Activated T-cell treated with anti-CD3 and anti-CD28 coated beads, Interleukin-2, amount 50 U/mL, for 48 hours (primary cell): Measurements from ENCODE around the gene SEPTIN1.
"Not testable (repeated sequence)": the region's sequence is repeated elsewhere in the genome, so short reads cannot be mapped to it uniquely, and the experiment has no call there.

ENCODE experiments used
- DNase-seq, 2 experiments: peaks; one replicate each; pipeline ENCODE4 v3.0.0-alpha.2; 2020

SEPTIN1 gene

DNA sequence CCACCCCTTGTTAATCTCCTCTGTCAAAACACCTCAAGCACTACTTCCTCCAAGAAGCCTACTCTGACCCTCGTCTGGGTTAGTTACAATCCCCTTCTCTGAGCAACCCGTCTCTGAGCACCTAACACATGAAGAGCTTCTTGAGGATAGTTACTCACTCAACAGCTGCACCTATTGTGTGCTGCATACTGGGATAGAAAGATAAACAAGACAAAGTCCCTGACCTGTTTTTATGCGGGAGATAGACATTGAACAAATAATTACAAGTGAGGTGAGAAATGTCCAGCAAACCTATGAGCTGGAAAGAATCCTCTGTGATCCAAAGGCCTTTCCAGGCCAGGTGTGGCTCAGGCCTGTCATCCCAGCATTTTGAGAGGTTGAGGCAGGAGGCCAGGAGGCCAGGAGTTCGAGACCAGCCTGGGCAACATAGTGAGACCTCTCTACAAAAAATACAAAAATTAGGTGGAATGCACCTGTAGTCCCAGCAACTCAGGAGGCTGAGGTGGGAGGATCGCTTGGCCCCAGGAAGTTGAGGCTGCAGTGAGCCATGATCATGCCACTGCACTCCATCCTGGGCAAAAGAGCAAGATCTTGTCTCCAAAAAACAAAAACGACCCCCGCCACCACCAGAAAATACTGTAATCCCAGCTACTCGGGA is 19.5 kb upstream of the SEPTIN1 start:
- no peak for DNase-seq

DNA sequence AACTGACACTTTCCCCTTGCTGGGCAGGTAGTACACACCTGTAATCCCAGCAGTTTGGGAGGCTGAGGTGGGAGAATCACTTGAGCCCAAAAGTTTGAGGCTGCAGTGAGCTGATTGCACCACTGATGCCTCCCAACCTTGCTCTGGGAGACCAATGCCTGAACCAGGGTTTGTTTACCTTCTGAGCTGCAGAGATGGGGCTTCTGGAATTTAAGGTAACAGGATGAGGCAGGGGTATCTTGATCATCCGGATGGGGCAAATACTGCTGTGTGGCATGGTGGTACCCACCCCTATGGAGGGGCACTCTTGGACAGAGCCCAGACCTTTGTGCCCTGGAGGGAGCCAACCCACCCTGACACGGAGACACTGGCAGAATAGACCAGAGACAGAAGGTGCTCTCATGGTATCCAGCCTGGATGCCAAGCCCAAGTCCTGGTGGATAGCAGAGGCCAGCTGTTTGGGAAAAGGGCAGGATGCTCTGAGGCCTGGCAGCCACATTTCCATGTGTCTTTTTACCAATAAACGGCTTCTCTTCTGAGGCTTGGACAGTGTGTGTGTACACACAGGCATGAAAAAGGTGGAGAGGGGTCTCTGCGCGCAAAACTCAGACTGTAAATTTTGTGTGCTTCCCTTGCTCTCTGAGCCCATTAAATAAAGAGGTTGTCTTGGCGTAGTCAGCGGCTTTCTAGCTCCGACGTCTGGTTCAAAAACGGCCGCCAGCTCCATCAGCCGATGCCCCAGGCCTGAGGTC is 17.2 kb upstream of the SEPTIN1 start:
- no peak for DNase-seq

DNA sequence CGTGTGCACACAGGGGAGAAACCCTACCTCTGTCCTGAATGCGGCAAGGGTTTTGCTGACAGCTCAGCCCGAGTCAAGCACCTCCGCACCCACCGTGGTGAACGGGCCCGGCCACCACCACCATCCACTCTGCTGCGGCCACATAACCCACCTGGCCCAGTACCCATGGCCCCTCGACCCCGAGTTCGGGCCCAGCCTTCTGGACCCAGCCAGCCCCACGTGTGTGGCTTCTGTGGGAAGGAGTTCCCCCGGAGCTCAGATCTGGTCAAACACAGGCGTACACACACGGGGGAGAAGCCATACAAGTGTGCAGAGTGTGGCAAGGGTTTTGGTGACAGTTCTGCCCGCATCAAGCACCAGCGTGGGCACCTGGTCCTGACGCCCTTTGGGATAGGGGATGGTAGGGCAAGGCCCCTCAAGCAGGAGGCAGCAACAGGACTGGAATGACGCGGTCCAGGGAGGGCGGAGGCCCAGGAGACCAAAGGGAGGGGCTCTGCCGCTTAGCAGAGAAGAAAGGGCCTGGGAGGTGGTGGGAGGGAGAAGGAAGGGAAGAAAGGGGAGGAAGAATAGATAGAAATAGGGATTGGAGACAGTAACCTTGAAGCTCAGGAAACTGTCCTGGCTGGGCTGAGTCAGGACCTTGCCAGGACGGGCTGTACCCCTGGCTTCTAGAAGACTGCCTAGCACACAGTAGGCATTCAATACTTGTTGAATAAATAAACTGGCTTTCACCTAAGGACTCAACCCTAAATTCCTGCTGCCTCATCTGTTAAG is 16.5 kb upstream of the SEPTIN1 start:
- DNase-seq = no peak

DNA sequence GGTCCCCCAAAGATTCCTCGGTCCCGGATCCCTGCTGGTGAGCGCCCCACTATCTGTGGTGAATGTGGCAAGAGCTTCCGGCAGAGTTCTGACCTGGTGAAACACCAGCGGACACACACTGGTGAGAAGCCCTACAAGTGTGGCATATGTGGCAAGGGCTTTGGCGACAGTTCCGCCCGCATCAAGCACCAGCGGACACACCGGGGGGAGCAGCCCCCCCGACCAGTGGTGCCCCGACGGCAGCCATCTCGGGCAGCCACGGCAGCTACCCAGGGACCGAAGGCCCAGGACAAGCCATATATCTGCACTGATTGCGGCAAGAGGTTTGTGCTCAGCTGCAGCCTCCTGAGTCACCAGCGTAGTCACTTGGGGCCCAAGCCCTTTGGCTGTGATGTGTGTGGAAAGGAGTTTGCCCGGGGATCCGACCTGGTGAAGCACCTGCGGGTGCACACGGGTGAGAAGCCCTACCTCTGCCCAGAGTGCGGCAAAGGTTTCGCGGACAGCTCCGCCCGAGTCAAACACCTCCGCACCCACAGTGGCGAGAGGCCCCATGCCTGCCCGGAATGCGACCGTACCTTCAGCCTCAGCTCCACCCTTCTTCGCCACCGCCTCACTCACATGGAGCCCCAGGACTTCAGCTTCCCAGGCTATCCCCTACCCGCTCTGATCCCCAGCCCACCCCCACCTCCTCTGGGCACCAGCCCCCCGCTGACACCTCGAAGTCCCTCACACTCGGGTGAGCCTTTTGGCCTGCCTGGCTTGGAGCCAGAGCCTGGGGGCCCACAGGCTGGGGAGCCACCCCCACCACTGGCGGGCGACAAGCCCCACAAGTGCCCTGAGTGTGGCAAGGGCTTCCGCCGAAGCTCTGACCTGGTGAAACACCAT is 15.7 kb upstream of the SEPTIN1 start:
- no peak for DNase-seq

DNA sequence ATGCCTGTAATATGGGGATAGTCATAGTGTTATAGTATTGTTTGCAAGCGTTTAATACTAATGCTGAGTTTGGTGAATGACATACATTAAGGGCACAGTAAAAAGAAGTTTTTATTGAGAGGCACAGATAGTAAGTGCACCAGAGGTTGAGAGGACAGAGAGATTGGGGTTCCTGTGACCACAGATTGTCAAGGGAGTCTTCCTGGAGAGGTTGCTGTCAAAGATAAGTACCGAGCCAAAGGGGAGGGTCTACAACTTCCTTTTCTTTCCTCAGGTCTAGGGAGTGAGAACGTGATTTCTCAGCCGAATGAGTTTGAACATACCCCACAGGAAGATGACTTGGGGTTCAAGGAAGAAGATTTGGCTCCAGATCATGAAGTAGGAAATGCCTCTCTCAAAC is 14.7 kb upstream of the SEPTIN1 start:
- DNase-seq = no peak

DNA sequence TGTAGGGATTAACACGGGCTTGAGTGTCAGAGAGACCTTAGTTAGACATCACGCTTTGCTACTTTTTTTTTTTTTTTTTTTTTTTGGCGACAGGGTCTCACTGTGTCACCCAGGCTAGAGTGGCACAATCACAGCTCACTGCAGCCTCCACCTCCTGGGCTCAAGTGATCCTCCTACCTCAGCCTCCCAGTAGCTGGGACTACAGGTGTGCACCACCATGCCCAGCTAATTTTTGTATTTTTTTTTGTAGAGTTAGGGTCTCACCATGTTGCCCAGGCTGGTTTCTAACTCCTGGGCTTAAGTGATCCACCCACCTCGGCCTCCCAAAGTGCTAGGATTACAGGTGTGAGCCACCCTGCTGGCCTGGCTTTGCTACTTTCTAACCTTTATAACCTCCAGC is 14.3 kb upstream of the SEPTIN1 start:
- not testable (repeated sequence) for DNase-seq

DNA sequence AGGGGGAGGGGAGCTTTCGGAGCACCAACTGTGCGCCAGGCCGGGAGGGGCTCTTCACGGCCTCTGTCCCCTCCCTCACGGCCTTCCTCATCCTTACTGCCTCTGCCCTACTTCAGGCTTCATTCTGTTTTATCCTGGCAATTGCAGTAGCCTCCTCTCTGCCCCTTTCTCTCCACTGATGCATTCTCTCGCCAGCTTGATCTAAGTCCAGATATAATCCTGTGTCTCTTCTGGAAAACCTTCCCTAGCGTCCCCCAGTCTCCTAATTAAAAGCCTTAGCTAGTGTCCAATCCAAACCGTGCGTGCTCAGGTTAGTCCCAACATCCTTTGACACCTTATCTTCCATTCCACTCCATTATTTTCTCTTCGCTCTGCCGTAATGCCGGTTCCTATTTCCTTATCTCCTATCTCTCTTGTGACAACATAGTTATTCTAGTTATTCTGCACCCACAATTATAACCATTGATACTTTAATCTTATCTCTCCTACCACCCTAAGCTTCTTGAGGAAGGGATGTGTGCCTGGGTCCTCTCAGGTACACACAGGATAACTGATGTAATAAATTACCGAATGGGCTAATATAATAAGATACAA is 13.7 kb upstream of the SEPTIN1 start:
- DNase-seq = no peak

DNA sequence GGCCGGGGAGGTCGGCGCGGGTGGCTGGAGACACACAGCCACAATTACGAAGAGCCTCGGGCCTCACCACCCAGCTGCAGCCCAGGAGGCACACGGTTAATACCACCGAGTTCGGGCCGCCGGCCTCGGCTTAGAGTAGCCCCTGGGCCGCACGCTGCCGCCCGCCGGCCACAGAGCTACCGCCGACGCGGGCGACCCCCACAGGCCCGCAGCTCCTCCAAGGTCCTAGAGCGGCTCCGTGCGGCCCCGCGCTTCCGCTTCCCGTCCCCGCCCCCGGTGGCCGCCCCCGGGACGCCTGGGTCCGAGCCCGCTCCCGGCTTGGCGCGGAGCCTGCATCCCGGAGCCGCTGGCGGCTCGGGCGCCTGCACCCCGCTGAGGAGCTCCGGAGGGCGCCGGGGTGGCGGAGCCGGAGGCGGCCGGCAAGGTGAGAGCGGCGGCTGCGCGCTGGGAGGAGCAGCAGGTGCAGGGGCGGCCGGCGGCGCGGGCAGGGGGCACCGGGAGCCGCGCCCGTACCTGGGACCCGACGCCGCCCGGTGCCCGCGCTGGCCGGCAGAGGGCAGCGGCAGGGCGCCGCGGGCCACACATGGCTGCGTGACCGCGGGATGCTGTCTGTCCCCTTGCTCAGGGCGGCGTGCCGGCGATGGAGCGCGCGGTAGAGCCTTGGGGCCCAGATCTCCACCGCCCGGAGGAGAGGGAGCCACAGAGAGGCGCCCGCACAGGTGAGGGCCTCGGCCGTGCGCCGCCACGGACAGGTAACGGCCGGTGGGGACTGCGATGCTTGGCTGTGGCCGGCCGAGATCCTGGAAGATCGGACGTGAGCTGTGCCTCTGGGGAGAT is 13.0 kb upstream of the SEPTIN1 start, which contains the start of gene ZNF48:
TSS of gene ZNF48 (plus strand) at position 266 of the 837 bp plus-strand sequence. CDS start at position 641, 375 bp downstream.
- DNase-seq = peak; percentile 70 to 77

DNA sequence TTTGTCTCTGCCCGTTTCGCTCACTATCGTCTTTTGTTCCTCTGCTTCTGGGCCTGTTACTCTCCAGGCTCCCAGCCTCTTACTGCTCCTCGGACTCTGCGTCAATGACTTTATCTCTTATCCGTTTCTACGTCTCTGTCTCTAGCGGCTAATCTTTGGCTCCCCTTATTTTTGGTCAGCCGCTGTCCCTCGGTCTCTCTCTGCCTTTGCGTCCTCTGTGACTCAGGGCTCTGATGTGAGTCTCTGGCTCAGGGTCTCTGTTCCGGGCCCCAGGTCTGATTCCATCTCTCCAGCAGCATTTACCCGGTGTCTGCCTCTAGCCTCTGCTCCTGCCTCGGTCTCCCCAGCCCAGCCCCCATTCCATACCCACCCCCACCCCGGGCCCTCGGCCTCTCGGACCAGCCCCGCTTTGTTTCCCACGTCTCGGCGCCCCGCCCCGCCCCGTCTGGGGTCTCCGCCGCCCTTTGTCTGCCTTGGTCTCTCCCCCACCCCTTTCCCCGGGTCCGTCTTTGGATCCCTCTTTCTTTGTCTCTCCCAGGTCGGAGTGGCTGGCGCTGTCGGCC is 12.3 kb upstream of the SEPTIN1 start:
- DNase-seq = no peak

DNA sequence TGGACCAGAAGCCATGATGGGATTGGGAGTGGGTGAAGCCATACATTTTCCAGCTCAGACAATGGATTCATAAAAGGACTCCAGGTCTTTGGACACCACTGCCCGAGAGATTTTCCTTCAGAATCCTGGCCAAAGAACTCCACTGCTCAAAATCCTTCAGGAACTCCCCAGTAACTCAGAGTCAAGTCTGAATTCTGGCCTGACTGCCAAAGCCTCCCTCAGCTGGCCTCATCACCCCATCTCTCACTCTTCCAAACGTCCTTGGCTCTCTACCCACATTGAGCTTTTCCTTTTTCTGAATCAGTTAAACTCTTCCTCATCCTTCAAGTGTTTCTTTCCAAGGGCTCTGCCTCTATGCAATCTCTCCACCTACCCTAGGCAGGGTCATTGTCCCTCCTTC is 1.2 kb upstream of the SEPTIN1 start:
- DNase-seq = no peak

DNA sequence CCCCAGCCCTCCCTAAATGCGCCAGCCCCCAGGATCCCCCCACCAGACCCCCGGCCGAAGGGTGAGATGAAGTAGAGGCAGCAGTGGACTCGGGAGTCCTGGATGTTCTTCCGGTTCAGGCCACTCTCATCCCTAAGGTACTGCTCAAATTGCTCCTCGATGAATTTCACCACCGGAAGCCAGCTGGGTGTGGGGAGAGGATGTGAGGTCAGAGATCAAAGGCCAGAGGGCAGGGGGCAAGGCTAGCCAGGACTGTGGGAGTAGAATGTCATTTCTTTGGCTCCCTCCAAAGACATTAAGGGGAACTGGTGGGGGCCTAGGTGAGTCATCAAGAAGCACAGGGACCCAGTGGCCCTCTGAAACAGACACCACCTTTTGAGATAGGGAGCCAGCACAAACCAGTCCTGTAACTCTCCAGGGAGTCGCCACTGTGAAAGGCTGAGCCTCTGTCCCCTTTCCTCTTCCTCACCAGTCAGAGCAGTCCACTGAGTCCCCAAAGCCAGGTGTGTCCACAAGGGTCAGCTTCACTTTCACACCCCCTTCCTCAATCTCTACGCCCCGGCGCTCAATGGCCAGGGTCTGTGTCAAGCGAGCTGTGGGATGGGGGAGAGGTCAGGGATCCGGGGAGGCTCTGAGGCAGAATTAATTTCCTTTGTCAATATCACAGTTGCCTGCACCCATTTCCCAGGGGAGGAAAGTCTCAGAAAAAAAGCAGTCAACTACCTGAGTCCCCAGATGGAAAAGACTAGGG is 895 bp downstream of the SEPTIN1 start:
- peak; percentile 41 to 56 for DNase-seq

DNA sequence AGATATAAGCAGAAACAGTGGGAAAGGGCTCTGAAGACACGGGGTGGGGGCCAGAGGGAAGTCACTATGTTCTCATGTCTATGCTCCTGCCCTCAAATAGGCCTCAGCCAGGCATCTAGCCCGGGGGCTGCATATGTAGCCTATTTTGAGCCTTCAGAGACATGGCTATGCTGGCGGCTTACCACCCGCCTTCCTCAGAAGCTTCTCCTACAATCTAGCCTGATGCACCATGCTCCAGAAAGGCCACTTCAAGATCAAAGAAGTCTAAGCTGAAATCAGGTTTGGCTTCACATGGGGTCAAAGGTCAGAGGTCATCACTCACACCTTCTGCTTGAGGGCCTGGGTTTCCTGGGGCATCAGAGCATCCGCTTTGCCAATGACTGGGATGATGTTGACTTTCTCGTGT is 1.6 kb downstream of the SEPTIN1 start:
- no peak for DNase-seq

DNA sequence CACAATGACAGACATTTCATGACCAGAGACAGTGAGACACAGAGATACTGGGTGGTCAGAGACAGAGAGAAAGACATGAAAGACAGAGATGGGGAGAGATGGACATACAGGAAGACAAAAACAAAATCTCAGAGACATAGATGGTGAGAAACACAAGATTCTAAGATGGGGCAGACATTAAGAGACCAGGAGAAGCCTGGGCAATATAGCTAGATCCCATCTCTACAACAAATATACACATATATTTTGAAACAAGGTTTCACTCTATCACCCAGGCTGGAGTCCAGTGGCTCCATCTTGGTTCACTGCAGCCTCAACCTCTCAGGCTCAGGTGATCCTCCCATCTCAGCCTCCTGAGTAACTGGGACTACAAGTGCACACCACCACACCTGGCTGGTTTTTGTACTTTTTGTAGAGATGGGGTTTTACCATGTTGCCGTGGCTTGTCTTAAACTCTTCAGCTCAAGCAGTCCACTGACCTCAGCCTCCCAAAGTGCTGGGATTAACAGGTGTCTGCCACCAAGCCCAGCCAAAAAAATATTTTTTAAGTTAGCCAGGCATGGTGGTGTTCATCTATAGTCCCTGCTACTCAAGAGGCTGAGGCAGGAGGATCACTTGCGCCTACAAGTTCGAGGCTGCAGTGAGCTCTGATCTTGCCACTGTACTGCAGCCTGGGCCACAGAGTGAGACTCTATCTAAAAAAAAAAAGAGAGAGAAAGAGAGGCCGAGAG is 2.1 kb downstream of the SEPTIN1 start:
- DNase-seq = no peak

DNA sequence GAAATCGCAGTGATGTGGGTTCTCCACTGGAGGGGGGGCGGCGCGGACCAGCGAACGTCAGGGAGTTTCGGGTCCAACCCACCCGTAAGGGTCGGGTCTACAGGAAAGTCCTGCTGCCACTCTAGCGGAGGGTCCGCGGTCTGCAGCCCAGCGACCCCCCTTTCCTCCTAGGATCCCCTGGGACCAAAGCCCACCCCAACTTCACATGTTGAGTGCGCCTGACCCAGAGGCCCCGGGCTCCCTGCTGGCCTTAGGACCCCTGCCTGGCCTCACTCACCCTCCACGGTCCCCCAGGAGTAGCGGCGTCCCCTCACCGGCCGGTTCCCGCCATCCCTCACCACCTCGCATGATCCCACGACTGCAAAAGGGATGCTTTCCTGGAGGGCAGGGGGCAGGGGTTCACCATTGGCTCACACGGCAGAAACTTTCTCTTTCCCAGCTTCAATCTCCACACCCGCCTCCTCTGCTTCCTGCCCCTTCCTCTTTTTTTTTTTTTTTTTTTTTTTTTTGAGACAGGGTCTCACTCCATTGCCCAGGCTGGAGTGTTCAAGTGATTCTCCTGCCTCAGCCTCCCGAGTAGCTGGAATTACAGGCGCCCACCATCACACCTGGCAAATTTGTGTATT is 3.1 kb downstream of the SEPTIN1 start:
- no peak for DNase-seq

DNA sequence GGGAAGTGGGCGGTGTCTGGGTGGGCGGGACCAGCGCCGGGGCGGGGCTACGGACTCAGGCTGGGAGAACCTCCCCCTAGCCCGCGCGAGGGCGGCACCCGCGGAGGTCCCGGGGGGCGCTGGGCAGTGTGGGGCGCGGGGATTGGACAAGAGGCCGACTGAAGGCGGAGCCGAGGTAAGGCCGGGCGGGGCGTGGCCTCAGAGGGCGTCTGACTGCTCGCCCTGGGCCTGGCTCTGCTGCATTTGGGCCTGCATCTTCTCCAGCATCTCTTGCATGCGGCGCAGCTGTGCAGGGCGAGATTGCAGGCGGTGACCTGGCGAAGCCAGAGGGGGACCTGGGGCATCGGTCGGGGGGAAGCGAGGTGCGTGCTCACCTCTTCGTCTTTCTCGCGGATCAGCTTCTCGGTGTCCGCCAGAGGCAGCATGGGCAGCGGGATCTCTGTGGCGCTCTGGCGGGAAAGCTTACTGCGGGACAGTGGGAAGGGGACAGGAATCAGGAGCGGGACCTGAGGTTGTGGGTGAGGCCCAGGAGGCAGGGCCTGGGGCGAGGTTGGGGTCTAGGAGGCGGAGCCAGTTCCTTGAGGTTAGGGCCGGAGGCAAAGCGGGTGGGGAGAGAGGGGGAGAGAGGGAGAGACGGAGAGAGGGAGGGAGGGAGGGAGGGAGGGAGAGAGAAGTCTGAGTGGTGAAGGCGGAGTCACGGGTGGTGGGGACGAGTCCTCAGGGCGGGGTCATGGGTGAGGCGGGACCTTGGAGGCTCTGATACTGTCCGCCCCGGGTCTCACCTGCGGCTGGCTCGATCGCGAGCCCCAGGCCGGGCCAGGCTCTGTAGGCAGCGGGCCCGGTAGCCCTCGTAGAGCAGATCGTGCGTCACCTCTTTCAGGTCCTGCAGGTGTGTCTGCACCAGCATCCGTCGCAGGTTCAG is 3.9 kb downstream of the SEPTIN1 start:
- DNase-seq = peak; percentile 99 to 100

DNA sequence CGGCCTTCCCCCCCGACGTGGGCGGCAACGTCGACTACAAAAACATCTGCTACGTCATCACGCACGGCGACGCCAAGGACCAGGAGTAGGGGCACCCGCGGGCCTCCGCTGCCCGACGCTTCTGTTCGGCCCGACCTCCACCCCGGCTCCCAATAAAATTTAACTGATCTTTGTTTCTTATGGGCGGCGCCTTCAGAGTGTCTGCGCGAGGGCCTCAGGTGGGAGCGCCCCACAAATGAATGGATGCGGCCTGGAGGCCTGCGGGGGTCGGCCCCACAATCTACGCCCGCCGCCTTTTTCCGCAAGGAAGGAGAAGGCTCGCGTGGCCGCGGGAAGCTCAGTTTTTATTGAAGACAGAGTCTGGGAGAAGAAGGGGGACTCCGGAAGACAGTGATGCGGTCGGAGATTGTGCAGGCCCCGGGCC is 4.5 kb downstream of the SEPTIN1 start:
- DNase-seq = peak; percentile 89

DNA sequence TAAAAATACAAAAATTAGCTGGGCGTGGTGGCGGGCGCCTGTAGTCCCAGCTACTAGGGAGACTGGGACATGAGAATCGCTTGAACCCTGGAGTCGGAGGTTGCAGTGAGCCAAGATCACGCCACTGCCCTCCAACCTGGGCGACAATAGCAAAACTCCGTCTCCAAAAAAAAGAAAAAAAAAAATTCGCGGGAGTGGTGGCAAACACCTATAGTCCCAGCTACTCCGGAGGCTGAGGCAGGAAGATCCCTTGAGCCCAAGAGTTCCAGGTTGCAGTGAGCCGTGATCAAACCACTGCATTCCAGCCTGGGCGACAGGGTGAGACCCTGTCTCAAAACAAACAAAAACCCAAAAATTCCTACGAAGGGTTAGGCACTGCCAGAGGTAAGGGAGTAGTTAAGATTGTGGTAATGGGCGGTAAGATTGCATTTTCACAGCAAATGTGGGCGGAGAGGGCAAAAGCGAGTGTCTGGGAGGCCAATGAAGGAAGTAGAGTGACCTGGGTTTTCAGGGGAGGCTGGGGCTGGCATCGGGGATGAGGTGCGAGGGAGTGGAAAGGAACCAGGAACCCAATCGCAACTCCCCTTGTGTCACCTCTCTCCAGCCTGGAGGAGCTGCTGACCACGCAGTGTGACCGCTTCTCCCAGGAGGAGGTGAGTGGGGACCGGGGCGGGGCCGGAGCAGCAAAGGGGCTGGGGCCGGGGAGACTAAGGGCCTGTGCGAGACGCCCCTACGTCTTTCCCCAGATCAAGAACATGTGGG is 5.1 kb downstream of the SEPTIN1 start:
- DNase-seq = peak in 1 of 2 experiments; percentile 14
